HG03457 (cell line): ENCODE measurements around the gene SOX18.

Experiments
- ATAC-seq: cut with Tn5 transposase; IDR thresholded peaks from one replicate; pipeline ENCODE4 v1.9.1; 2021; ENCODE audit warnings: moderate number of reproducible peaks; ENCODE audit not compliant: unreplicated experiment

The SOX18 gene

GRCh38 chr20:64053841-64054661 is 4.6 kb upstream of the SOX18 start:
- ATAC-seq: no peak

- no peak for ATAC-seq
These were observed 3.8 kb upstream of the SOX18 start for GRCh38 chr20:64052987-64053840.

- no peak for ATAC-seq
These were observed 2.9 kb upstream of the SOX18 start for GRCh38 chr20:64052326-64052722.

GRCh38 chr20:64051561-64052325 is 2.3 kb upstream of the SOX18 start:
- ATAC-seq: no peak

GRCh38 chr20:64051033-64051452 is 1.6 kb upstream of the SOX18 start:
- ATAC-seq: no peak

- ATAC-seq: no peak
These were observed 1.0 kb upstream of the SOX18 start for GRCh38 chr20:64050261-64051032.

- ATAC-seq: no peak
These were observed 430 bp upstream of the SOX18 start for GRCh38 chr20:64049878-64050260.

- ATAC-seq: no peak
These were observed 916 bp downstream of the SOX18 start for GRCh38 chr20:64048402-64049044.

- no peak for ATAC-seq
These were observed 1.5 kb downstream of the SOX18 start for GRCh38 chr20:64047968-64048401.

- no peak for ATAC-seq
These were observed 2.4 kb downstream of the SOX18 start for GRCh38 chr20:64047046-64047389.

GRCh38 chr20:64045346-64046011 is 4.0 kb downstream of the SOX18 start:
- no peak for ATAC-seq

- ATAC-seq: no peak
These were observed 4.8 kb downstream of the SOX18 start for GRCh38 chr20:64044484-64045247.

- no peak for ATAC-seq
These were observed 5.7 kb downstream of the SOX18 start for GRCh38 chr20:64043768-64044167.

- no peak for ATAC-seq
These were observed 7.2 kb downstream of the SOX18 start for GRCh38 chr20:64042054-64042781.

- no peak for ATAC-seq
These were observed 7.7 kb downstream of the SOX18 start for GRCh38 chr20:64041781-64042053.

GRCh38 chr20:64041040-64041780 is 8.2 kb downstream of the SOX18 start:
- ATAC-seq: no peak

GRCh38 chr20:64040231-64041039 is 9.0 kb downstream of the SOX18 start:
- ATAC-seq: no peak
